Measurements from ENCODE around the gene GFY.
"Not testable (repeated sequence)": the region's sequence is repeated elsewhere in the genome, so short reads cannot be mapped to it uniquely, and the experiment has no call there.

GFY gene

DNA sequence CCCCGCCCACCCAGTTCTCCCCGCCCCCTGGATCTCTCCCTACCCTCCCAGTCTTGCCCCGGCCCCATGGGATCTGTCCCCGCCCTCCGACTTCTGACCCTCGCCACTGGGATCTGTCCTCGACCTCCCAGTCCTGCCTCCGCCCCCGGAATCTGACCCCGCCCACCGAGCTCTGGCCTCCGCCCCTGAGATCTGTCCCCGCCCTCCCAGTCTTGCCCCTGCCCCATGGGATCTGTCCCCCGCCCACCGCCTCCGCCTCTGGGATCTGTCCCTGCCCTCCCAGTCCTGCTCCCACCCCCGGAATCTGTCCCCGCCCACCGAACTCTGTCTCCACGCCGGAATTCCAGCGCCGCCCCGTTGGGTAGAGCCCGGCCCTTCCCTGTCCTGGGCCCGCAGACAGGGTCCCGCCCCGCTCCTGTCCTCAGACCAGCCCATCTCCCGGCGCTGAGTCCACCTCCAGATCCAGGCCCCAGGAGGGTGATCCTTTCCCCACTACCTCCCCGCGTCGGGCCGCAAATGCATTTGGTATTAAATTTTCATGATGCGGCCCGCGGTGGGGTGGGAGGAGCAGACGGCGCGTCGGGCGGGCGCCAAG is 17.7 kb downstream of the GFY start:
- H3K27me3 ChIP-seq (ENCODE audit: control insufficient read depth in 2 of 2, insufficient read depth in 2 of 2, low read length in 2 of 2) = peaks cover 29 to 31% of the 10 kb centered on the region in 2 donors
- peak overlapping the region; percentile 77 to 85 for H3K27ac ChIP-seq (ENCODE audit: low read depth in 2 of 2, low read length in 2 of 2)
- peak overlapping the region; percentile 72 to 75 for H3K9ac ChIP-seq (ENCODE audit: low read depth in 1 of 2, low read length in 2 of 2)
- no peaks in the 10 kb centered on the region for H3K9me3 ChIP-seq (ENCODE audit: control insufficient read depth in 2 of 2, low read length in 2 of 2)
- no peaks in the 10 kb centered on the region for H3K4me1 ChIP-seq (ENCODE audit: control insufficient read depth in 2 of 2, insufficient read depth in 2 of 2, low read length in 2 of 2)
- H3K4me3 ChIP-seq (ENCODE audit: low read length in 2 of 2) = peak overlapping the region; percentile 77 to 78
- H3K36me3 ChIP-seq (ENCODE audit: control insufficient read depth in 2 of 2, insufficient read depth in 2 of 2, low read length in 2 of 2) = peaks cover 0 to 9% of the 10 kb centered on the region in 2 donors

GRCh38 chr19:49443366-49444099 is 18.3 kb downstream of the GFY start:
- H3K27ac ChIP-seq (ENCODE audit: low read depth in 2 of 2, low read length in 2 of 2) = peak overlapping the region; percentile 77 to 85
- H3K4me3 ChIP-seq (ENCODE audit: low read length in 2 of 2) = peak overlapping the region; percentile 77 to 78
- no peaks in the 10 kb centered on the region for H3K9me3 ChIP-seq (ENCODE audit: control insufficient read depth in 2 of 2, low read length in 2 of 2)
- H3K4me1 ChIP-seq (ENCODE audit: control insufficient read depth in 2 of 2, insufficient read depth in 2 of 2, low read length in 2 of 2) = no peaks in the 10 kb centered on the region
- H3K27me3 ChIP-seq (ENCODE audit: control insufficient read depth in 2 of 2, insufficient read depth in 2 of 2, low read length in 2 of 2) = peaks cover 23 to 26% of the 10 kb centered on the region in 2 donors
- peaks cover 4 to 11% of the 10 kb centered on the region in 2 donors for H3K36me3 ChIP-seq (ENCODE audit: control insufficient read depth in 2 of 2, insufficient read depth in 2 of 2, low read length in 2 of 2)
- H3K9ac ChIP-seq (ENCODE audit: low read depth in 1 of 2, low read length in 2 of 2) = peak overlapping the region; percentile 72 to 75

- not testable (repeated sequence) for H3K9me3 ChIP-seq (ENCODE audit: control insufficient read depth in 2 of 2, low read length in 2 of 2); H3K27ac ChIP-seq (ENCODE audit: low read depth in 2 of 2, low read length in 2 of 2); H3K4me1 ChIP-seq (ENCODE audit: control insufficient read depth in 2 of 2, insufficient read depth in 2 of 2, low read length in 2 of 2); H3K9ac ChIP-seq (ENCODE audit: low read depth in 1 of 2, low read length in 2 of 2)
- H3K27me3 ChIP-seq (ENCODE audit: control insufficient read depth in 2 of 2, insufficient read depth in 2 of 2, low read length in 2 of 2) = peaks cover 17 to 24% of the 10 kb centered on the region in 2 donors
- H3K36me3 ChIP-seq (ENCODE audit: control insufficient read depth in 2 of 2, insufficient read depth in 2 of 2, low read length in 2 of 2) = peaks cover 7 to 14% of the 10 kb centered on the region in 2 donors
- peak overlapping the region in 1 of 2 donors; percentile 78 for H3K4me3 ChIP-seq (ENCODE audit: low read length in 2 of 2)
Observed at GRCh38 chr19:49444100-49444700, 19.0 kb downstream of the GFY start.

GRCh38 chr19:49445997-49446396 is 20.8 kb downstream of the GFY start:
- no peaks in the 10 kb centered on the region for H3K9me3 ChIP-seq (ENCODE audit: control insufficient read depth in 2 of 2, low read length in 2 of 2)
- no peak overlapping the region for H3K4me3 ChIP-seq (ENCODE audit: low read length in 2 of 2)
- H3K27me3 ChIP-seq (ENCODE audit: control insufficient read depth in 2 of 2, insufficient read depth in 2 of 2, low read length in 2 of 2) = peaks cover 3 to 10% of the 10 kb centered on the region in 2 donors
- H3K36me3 ChIP-seq (ENCODE audit: control insufficient read depth in 2 of 2, insufficient read depth in 2 of 2, low read length in 2 of 2) = peaks cover 10 to 14% of the 10 kb centered on the region in 2 donors
- H3K27ac ChIP-seq (ENCODE audit: low read depth in 2 of 2, low read length in 2 of 2) = no peak overlapping the region
- H3K4me1 ChIP-seq (ENCODE audit: control insufficient read depth in 2 of 2, insufficient read depth in 2 of 2, low read length in 2 of 2) = peaks cover 6 to 9% of the 10 kb centered on the region in 2 donors
- H3K9ac ChIP-seq (ENCODE audit: low read depth in 1 of 2, low read length in 2 of 2) = no peak overlapping the region

DNA sequence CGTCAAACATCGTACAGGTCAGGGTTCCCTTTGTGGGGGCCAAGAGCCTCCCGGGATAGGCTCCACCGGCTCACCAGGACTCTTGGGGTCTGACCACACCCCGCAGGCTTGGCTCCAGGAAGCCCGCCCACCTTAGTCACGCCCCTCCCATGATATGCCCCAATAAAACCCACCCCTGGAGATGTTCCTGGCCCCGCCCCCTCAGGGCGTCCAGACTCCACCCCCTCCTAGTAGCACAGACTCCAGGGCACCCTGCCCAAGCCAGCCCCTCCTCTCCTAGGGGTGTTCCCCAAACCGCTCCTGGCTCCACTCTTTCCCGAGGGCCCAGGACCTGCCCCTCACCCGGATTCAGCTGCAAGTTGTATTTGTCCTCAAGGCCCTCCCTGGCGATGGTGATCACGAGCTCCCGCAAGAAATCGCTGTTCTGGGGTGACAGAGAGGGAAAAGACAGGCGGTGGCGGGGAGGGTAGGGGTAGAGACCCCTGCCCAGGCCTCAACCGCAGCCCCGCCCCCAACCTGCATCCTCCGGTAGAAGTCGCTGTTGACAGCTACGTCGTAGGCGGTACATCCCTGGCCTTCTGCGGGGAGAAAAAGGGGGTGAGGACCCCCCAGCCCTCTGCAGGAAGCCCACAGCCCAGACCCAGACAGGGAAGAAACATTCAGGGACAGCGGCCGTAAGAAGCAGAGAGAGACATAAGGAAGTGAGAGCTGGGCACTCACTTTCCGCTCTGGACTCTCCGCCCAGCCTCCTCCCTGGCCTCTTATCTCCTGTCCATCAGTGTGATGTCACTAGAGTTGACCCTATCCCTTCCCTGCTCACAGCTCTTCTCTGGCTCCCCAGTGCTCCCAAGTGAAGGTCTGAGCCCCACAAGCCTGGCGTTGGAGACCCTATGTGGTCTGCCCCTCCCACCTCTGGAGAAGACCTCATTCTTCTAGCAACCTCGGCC is 22.6 kb downstream of the GFY start:
- H3K4me1 ChIP-seq (ENCODE audit: control insufficient read depth in 2 of 2, insufficient read depth in 2 of 2, low read length in 2 of 2) = peaks cover 9 to 13% of the 10 kb centered on the region in 2 donors
- H3K27ac ChIP-seq (ENCODE audit: low read depth in 2 of 2, low read length in 2 of 2) = no peak overlapping the region
- H3K9ac ChIP-seq (ENCODE audit: low read depth in 1 of 2, low read length in 2 of 2) = no peak overlapping the region
- no peak overlapping the region for H3K4me3 ChIP-seq (ENCODE audit: low read length in 2 of 2)
- H3K27me3 ChIP-seq (ENCODE audit: control insufficient read depth in 2 of 2, insufficient read depth in 2 of 2, low read length in 2 of 2) = no peaks in the 10 kb centered on the region
- H3K9me3 ChIP-seq (ENCODE audit: control insufficient read depth in 2 of 2, low read length in 2 of 2) = no peaks in the 10 kb centered on the region
- H3K36me3 ChIP-seq (ENCODE audit: control insufficient read depth in 2 of 2, insufficient read depth in 2 of 2, low read length in 2 of 2) = peaks cover 10 to 14% of the 10 kb centered on the region in 2 donors

- Histone ChIP-seq H3K27ac (ENCODE audit: low read depth in 2 of 2, low read length in 2 of 2) (no peak overlapping the region), H3K36me3 (ENCODE audit: control insufficient read depth in 2 of 2, insufficient read depth in 2 of 2, low read length in 2 of 2) (peaks cover 10 to 14% of the 10 kb centered on the region in 2 donors), H3K27me3 (ENCODE audit: control insufficient read depth in 2 of 2, insufficient read depth in 2 of 2, low read length in 2 of 2) (no peaks in the 10 kb centered on the region), H3K9ac (ENCODE audit: low read depth in 1 of 2, low read length in 2 of 2) (no peak overlapping the region), H3K9me3 (ENCODE audit: control insufficient read depth in 2 of 2, low read length in 2 of 2) (no peaks in the 10 kb centered on the region), H3K4me1 (ENCODE audit: control insufficient read depth in 2 of 2, insufficient read depth in 2 of 2, low read length in 2 of 2) (peaks cover 9 to 13% of the 10 kb centered on the region in 2 donors), H3K4me3 (ENCODE audit: low read length in 2 of 2) (no peak overlapping the region)
Observed at GRCh38 chr19:49448432-49448786, 23.2 kb downstream of the GFY start.

DNA sequence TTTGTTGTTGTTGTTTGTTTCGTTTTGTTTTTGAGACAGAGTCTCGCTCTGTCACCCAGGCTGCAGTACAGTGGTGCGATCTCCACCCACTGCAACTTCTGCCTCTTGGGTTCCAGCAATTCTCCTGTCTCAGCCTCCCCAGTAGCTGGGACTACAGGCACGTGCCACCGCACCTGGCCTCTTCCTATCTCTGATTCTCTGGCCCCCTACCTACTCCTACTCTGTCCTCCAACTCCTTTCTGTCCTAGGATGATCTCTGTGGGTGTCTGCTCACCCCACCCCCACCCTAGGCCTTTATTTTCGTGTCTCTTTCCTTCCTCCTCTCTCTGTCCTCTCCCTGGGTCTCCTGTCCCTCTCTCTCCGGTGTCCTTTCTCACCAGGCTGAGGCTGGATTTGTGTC is 25.2 kb downstream of the GFY start:
- H3K27me3 ChIP-seq (ENCODE audit: control insufficient read depth in 2 of 2, insufficient read depth in 2 of 2, low read length in 2 of 2) = no peaks in the 10 kb centered on the region
- H3K4me3 ChIP-seq (ENCODE audit: low read length in 2 of 2) = peak overlapping the region; percentile 56 to 99
- no peak overlapping the region for H3K27ac ChIP-seq (ENCODE audit: low read depth in 2 of 2, low read length in 2 of 2)
- H3K36me3 ChIP-seq (ENCODE audit: control insufficient read depth in 2 of 2, insufficient read depth in 2 of 2, low read length in 2 of 2) = peaks cover 10 to 14% of the 10 kb centered on the region in 2 donors
- H3K9ac ChIP-seq (ENCODE audit: low read depth in 1 of 2, low read length in 2 of 2) = no peak overlapping the region
- peaks cover 14 to 23% of the 10 kb centered on the region in 2 donors for H3K4me1 ChIP-seq (ENCODE audit: control insufficient read depth in 2 of 2, insufficient read depth in 2 of 2, low read length in 2 of 2)
- no peaks in the 10 kb centered on the region for H3K9me3 ChIP-seq (ENCODE audit: control insufficient read depth in 2 of 2, low read length in 2 of 2)

DNA sequence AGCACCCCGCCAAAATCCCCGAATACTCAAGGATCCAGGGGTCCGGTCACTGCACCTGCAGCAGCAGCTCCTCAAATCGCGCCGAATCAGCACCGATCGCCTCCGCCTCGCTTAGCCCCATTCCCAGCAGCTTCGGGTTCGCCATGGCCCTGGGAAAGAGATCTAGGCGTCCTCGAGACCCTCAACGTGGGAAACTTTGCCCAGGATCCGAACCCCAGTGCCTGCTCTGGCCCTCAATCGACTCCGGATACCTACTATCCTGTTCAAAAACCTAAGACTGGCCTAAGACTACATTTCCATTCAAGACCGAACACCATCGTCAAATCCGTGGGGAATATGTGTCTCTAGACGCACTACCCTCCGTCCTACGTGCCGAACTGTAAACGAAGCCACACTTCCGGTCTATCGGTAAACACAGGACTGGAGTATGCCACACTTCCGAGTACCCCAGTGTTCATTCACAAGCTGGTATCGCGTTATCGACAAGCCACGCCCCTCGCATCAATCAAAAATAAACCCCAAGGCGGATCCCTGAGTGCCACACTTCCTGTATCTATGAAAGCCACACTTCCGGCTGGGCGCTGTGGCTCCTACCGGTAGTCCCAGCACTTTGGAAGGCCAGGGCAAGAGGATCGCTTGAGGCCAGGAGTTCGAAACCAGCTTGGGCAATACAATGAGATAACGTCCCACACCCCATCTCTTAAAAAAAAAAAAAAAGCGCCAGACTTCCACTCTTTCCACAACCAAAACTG is 26.4 kb downstream of the GFY start, which contains the start of gene PIH1D1:
TSS of gene PIH1D1 (minus strand) at position 385 of the 752 bp plus-strand sequence. CDS start at position 145, 240 bp downstream.
- H3K9me3 ChIP-seq (ENCODE audit: control insufficient read depth in 2 of 2, low read length in 2 of 2) = no peaks in the 10 kb centered on the region
- peak within 1 kb of the TSS; percentile 95 to 98 for H3K9ac ChIP-seq (ENCODE audit: low read depth in 1 of 2, low read length in 2 of 2)
- peak within 1 kb of the TSS; percentile 85 to 98 for H3K27ac ChIP-seq (ENCODE audit: low read depth in 2 of 2, low read length in 2 of 2)
- H3K4me3 ChIP-seq (ENCODE audit: low read length in 2 of 2) = peak within 1 kb of the TSS; percentile 99 to 100
- peaks cover 10 to 13% of the 10 kb centered on the region in 2 donors for H3K36me3 ChIP-seq (ENCODE audit: control insufficient read depth in 2 of 2, insufficient read depth in 2 of 2, low read length in 2 of 2)
- peaks cover 14 to 23% of the 10 kb centered on the region in 2 donors for H3K4me1 ChIP-seq (ENCODE audit: control insufficient read depth in 2 of 2, insufficient read depth in 2 of 2, low read length in 2 of 2)
- no peaks in the 10 kb centered on the region for H3K27me3 ChIP-seq (ENCODE audit: control insufficient read depth in 2 of 2, insufficient read depth in 2 of 2, low read length in 2 of 2)
